Middle frontal gyrus (tissue), 1 donor: Measurements from ENCODE around the gene ALG2.

Experiments
- DNase-seq: peaks from one replicate; pipeline ENCODE4 v3.0.0-alpha.2; 2015; ENCODE audit warnings: low spot score; ENCODE audit errors: extremely low spot score

Gene ALG2

DNA sequence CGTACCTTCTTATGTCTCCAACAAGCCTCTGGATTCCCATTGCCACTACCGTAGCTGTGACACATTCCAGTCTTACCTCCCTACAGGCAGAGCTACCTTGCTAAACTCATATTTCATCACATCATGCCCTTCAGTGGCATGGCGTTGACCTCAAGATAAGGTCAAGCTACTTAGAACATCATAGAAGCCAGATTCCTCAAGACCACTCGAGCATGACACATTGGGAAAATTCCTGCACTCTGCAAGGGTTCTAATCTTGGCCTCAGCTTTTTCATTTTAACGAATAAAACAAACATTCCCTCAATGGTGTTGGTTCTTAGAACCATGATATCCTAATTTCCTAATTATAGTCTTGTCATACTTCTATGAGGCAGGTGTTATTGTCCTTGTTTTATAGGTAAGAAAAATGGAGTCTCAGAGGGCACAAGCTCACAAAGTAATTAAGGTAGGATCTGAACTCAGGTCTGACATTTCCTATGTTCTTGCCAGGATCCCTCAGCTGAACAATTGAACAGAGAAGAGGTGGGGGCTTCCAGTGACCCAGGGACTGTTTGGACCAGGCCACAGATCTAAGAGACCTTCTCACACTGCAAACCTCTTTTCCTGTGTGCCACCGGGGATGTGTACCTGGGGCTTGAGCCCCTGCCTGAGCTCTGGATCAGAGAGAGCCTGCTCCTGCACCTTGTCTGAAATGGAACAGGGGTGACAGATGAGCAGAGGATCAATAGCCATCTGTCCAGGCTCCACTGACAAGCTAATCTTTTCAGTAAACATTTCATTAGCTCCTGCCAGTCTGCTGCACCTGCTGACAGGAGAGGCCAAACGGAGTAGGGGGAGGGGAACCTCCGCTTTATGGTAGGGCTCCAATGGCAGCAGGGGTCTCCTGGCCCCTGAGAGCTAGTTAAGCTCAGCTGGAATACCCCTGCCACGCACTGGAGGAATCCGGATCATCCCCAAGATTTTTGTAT is 49.3 kb downstream of the ALG2 start:
- no peak for DNase-seq

DNA sequence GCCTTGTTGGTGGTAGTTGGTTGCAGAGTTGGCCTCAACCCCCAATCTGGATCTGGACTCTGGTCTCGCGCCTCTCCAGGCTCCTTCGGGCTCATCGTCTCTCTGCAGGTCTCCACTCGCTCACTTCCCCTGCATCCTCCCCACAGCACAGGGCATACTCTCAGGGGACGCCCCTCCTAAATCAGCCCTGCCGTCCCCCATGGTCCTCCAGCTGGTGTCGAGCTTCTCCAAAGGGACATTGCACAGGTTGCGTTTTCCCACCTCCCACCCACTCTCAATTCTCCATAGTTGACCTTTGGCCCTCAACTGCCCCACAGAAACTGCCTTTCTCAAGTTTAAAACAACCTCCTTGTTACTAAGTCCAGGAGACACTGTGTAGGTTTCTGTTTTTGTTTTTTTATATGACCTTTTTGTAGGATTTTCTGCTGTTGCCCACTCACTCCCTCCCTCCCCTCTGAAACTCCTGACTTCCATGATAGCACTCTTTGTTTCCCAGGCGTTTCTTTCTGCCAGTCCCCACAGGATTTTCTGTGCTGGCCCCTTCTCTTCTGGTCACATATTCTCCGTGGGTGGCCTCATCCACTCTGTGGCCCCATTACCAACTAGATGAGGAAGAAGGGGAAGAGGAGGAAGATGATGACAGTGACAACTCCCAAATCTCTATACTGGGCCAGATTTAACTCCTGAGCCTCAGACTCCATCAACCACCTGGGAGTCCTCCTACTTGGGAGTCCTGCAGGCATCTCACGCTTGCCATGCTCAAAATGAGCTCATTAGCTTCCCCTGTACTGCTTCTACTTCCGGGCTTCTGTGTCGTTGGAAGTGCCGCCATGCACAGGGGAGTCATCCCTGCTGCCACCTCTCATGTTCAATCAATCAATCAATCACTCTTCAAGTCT is 50.3 kb downstream of the ALG2 start:
- no peak for DNase-seq

DNA sequence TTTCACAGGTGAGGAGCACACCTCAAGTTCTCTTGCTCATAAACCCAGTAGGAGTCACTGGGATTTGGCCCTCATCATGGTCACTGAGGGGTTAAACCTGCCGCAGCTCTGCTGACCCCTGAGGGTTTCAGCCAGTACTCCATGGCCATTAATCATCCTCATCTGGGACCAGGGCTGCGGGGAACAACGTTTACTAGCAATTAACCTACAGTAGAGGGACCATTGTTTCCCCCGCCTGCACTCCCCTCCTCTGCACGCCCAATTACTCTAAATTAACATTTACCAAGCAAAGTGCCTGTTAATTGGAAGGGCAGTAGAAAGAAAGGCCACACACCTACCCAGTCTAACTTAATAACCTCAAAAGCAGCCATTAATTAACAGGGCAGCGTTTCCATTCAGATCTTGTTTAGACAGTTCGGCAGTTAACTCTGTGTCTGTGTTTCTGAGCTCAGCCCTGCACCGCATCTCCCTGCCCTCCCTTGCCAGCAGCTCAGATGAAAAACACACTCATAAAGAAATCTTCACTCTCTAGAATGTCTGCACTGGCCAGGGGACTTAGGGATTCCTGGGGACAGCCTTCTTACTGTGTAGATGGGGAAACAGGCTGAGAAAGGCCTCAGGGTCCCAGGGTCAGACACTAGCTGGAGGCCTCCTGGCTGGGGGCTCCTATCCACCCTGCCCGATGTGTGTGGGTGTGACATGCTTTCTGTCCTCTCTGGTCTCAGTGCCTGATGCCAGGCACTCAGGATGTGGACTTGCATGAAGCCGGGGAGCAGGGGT is 51.6 kb downstream of the ALG2 start:
- DNase-seq = no peak

DNA sequence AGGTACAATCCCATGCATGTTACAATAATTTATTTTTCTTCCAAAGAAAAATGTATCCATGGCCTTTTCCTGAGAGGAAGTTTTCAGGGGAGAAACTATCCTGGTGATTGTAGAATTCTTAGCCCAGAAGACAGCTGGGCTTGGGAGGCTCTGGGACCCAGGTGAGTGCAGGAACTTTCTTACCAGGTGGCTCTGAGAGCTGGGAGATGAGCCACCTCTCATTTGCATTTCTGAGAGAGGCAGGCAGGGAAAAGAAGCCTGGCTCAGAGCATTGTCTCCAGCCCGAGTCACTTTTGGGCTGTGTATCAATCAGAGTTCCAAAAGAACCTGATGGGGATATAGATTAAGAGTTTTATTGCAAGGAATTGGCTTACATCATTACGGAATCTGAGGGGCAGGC is 52.7 kb downstream of the ALG2 start:
- no peak for DNase-seq

DNA sequence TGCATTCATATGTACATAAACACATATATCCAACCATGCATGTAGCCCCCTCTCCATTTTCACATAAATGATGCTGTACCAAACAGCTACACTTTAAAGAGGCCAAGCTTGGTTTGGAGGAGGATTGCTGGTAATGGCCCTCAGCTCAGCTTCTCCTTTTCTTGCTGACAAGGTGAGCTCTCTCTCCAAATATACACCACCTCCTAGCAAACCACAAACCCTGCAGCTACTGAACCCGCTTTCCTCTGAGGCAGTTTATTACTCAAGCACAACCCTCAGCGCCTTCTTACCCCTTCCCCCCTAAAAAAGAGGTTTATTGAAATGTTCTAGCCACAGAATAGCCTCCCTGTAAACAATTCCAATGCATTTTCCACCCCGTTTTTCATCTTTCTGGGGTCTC is 54.0 kb downstream of the ALG2 start:
- DNase-seq = no peak

DNA sequence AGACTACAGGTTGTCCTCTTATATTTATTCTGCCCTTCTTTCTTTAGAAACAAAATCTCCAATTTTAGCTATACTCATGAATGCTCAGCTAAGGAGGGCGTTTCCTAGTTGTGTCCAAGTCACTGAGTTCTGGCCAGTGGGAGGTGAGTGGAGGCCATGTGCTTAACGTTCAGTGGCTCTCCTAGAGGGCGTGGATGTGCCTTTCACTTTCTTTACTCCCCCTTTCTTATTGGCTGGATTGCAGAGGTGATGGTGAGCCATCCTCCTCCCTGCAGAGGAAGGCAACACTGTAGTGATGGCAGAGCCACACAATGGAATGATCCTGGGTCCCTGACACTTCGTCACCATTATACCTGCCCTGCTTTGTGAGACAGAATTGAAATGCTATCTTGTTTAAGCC is 54.6 kb downstream of the ALG2 start:
- no peak for DNase-seq
